ENCODE measurements around the gene TCF7L1.
"Not testable (repeated sequence)": the region's sequence is repeated elsewhere in the genome, so short reads cannot be mapped to it uniquely, and the experiment has no call there.

Gene TCF7L1

GRCh38 chr2:85132834-85133637 lies at the start of gene TCF7L1:
Gene TCF7L1, plus strand, starts transcription at chr2:85133392. Its CDS starts 293 bp downstream, at chr2:85133685.
- DNase-seq (ENCODE audit: low read depth, low spot score), result peak; percentile 64

GRCh38 chr2:85085563-85085962 lies 47.6 kb upstream of the TCF7L1 start:
- DNase-seq (ENCODE audit: low read depth, low spot score), result no peak

GRCh38 chr2:85087541-85087940 lies 45.7 kb upstream of the TCF7L1 start:
- DNase-seq (ENCODE audit: low read depth, low spot score), result no peak

- no peak for DNase-seq (ENCODE audit: low read depth, low spot score)
Observed at GRCh38 chr2:85088921-85089320, 44.3 kb upstream of the TCF7L1 start.

GRCh38 chr2:85089585-85089984 lies 43.6 kb upstream of the TCF7L1 start:
- DNase-seq (ENCODE audit: low read depth, low spot score), result no peak

- DNase-seq (ENCODE audit: low read depth, low spot score), result no peak
Observed at GRCh38 chr2:85091838-85092237, 41.4 kb upstream of the TCF7L1 start.

- DNase-seq (ENCODE audit: low read depth, low spot score), result no peak
Observed at GRCh38 chr2:85095094-85095493, 38.1 kb upstream of the TCF7L1 start.

- no peak for DNase-seq (ENCODE audit: low read depth, low spot score)
Observed at GRCh38 chr2:85096616-85097015, 36.6 kb upstream of the TCF7L1 start.

GRCh38 chr2:85104228-85104627 lies 29.0 kb upstream of the TCF7L1 start:
- no peak for DNase-seq (ENCODE audit: low read depth, low spot score)

GRCh38 chr2:85106489-85107180 lies 26.6 kb upstream of the TCF7L1 start:
- no peak for DNase-seq (ENCODE audit: low read depth, low spot score)

- no peak for DNase-seq (ENCODE audit: low read depth, low spot score)
Observed at GRCh38 chr2:85110991-85111560, 22.1 kb upstream of the TCF7L1 start.

- DNase-seq (ENCODE audit: low read depth, low spot score), result no peak
Observed at GRCh38 chr2:85111819-85112281, 21.3 kb upstream of the TCF7L1 start.

- DNase-seq (ENCODE audit: low read depth, low spot score), result no peak
Observed at GRCh38 chr2:85112906-85113625, 20.1 kb upstream of the TCF7L1 start.

- DNase-seq (ENCODE audit: low read depth, low spot score), result no peak
Observed at GRCh38 chr2:85114586-85115330, 18.4 kb upstream of the TCF7L1 start.

GRCh38 chr2:85116207-85116606 lies 17.0 kb upstream of the TCF7L1 start:
- no peak for DNase-seq (ENCODE audit: low read depth, low spot score)

GRCh38 chr2:85119900-85120299 lies 13.3 kb upstream of the TCF7L1 start:
- DNase-seq (ENCODE audit: low read depth, low spot score), result peak; percentile 94

- DNase-seq (ENCODE audit: low read depth, low spot score), result no peak
Observed at GRCh38 chr2:85120363-85120762, 12.8 kb upstream of the TCF7L1 start.

GRCh38 chr2:85126462-85126861 lies 6.7 kb upstream of the TCF7L1 start:
- not testable (repeated sequence) for DNase-seq (ENCODE audit: low read depth, low spot score)

- no peak for DNase-seq (ENCODE audit: low read depth, low spot score)
Observed at GRCh38 chr2:85129861-85130260, 3.3 kb upstream of the TCF7L1 start.

- no peak for DNase-seq (ENCODE audit: low read depth, low spot score)
Observed at GRCh38 chr2:85130407-85130806, 2.8 kb upstream of the TCF7L1 start.

GRCh38 chr2:85131116-85131515 lies 2.1 kb upstream of the TCF7L1 start:
- no peak for DNase-seq (ENCODE audit: low read depth, low spot score)
